BLaER1 treated with 17β-estradiol and CSF1 and Interleukin-3, amounts not matched to agents 10 nM and 100 nM (cell line): ENCODE data around the gene KLK14.

Experiments
- H3K27ac ChIP-seq, 11 experiments: shearing (Covaris generic); formaldehyde crosslinking; 2 replicates each; pipeline ENCODE4 v1.8.1; 2022
- H3K27me3 ChIP-seq, 11 experiments: shearing (Covaris generic); formaldehyde crosslinking; 2 replicates each; pipeline ENCODE4 v1.8.1; 2022
- H3K36me3 ChIP-seq, 11 experiments: shearing (Covaris generic); formaldehyde crosslinking; 2 replicates each; pipeline ENCODE4 v1.8.1; 2022
- H3K4me1 ChIP-seq, 10 experiments: shearing (Covaris generic); formaldehyde crosslinking; 2 replicates each; pipeline ENCODE4 v1.8.1; 2022
- H3K4me2 ChIP-seq, 11 experiments: shearing (Covaris generic); formaldehyde crosslinking; 2 replicates each; pipeline ENCODE4 v1.8.1; 2022
- H3K4me3 ChIP-seq, 10 experiments: shearing (Covaris generic); formaldehyde crosslinking; 2 replicates each; pipeline ENCODE4 v1.8.1; 2022
- H3K9ac ChIP-seq, 11 experiments: shearing (Covaris generic); formaldehyde crosslinking; 2 replicates each; pipeline ENCODE4 v1.8.1; 2022
- H3K9me3 ChIP-seq, 11 experiments: shearing (Covaris generic); formaldehyde crosslinking; replicated peaks in 1 of 11; 2 replicates each; pipeline ENCODE4 v1.8.1; 2022
- H4K20me1 ChIP-seq, 11 experiments: shearing (Covaris generic); formaldehyde crosslinking; 2 replicates each; pipeline ENCODE4 v1.8.1; 2022
- Cebpa-rat ChIP-seq, 11 experiments: shearing (Covaris generic); IDR thresholded peaks; 2 replicates each; pipeline ENCODE4 v1.8.1; 2022

The KLK14 gene

DNA sequence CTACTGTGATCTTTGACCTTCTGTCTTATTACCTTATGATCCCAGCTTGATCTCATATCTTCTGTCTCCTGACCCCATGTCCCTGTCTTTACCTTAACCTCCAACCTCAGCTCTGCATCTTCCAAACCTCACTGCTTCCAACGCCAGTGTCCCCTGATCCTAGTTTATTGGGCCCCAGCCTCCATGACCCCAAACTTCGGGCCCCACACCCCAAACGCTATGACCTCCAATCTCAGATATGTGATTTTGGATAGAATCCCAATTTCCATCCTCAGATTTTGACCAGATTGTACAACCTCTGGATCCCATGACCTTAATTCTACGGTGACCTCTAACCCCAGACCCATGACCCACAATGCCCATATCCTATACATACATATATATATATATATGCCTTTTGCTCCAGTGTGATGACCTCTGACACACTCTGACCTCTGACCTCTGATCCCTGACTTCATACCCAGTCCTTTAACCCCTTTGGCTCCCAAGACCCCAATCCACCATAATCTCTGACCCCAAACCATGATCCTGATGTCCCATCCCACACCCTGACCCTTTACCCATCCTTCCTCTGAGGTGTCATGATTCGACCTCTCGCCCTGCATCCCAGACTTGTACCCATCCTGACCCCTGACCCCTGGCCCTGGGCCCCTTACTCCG is 51.3 kb downstream of the KLK14 start:
- no peaks in the 10 kb centered on the region for H3K9me3 ChIP-seq
- H4K20me1 ChIP-seq, result no peaks in the 10 kb centered on the region
- no peak overlapping the region for H3K9ac ChIP-seq
- no peak overlapping the region for H3K27ac ChIP-seq
- no peak overlapping the region for H3K4me3 ChIP-seq
- H3K4me1 ChIP-seq, result no peaks in the 10 kb centered on the region
- no peaks in the 10 kb centered on the region for H3K36me3 ChIP-seq
- no peak for TF ChIP-seq Cebpa-rat (IDR thresholded peaks at IDR 0.05)
- H3K4me2 ChIP-seq, result no peak overlapping the region
- no peaks in the 10 kb centered on the region for H3K27me3 ChIP-seq

GRCh38 chr19:51030631-51031030 is 52.1 kb downstream of the KLK14 start:
- no peak overlapping the region for H3K9ac ChIP-seq
- no peak for TF ChIP-seq Cebpa-rat (IDR thresholded peaks at IDR 0.05)
- no peak overlapping the region for H3K27ac ChIP-seq
- no peak overlapping the region for H3K4me2 ChIP-seq
- no peaks in the 10 kb centered on the region for H3K36me3 ChIP-seq
- no peaks in the 10 kb centered on the region; a peak in 1 of 22 replicates for H3K27me3 ChIP-seq
- H3K9me3 ChIP-seq, result no peaks in the 10 kb centered on the region
- no peaks in the 10 kb centered on the region for H4K20me1 ChIP-seq
- no peaks in the 10 kb centered on the region for H3K4me1 ChIP-seq
- no peak overlapping the region for H3K4me3 ChIP-seq

- H3K4me3 ChIP-seq, result no peak overlapping the region
- H3K9ac ChIP-seq, result no peak overlapping the region
- H3K27me3 ChIP-seq, result peaks cover 0 to 3% (median 0%) of the 10 kb centered on the region in 11 experiments; a peak in 1 of 22 replicates
- H3K27ac ChIP-seq, result no peak overlapping the region
- H3K36me3 ChIP-seq, result no peaks in the 10 kb centered on the region
- no peak overlapping the region for H3K4me2 ChIP-seq
- H3K9me3 ChIP-seq, result no peaks in the 10 kb centered on the region
- H3K4me1 ChIP-seq, result no peaks in the 10 kb centered on the region
- no peaks in the 10 kb centered on the region for H4K20me1 ChIP-seq
- TF ChIP-seq Cebpa-rat (IDR thresholded peaks at IDR 0.05), result no peak
Observed at GRCh38 chr19:51029718-51030117, 53.0 kb downstream of the KLK14 start.
